Measurements from ENCODE around the gene MRPL12. TPM values are rescaled to one million over a fixed set of nuclear protein-coding genes. Genes with fewer than 3 reads are reported as not detected.
A peak's percentile ranks its signal among the peaks of the same experiment; 100 is the strongest.

MRPL12 gene
- polyA plus RNA-seq, 3 donors: 21.2 to 57.0 (median 38.3) TPM

- peaks cover 22 to 40% of the 10 kb centered on the region in 2 donors for H3K36me3 Mint-ChIP-seq
- no peaks in the 10 kb centered on the region for H3K9me3 Mint-ChIP-seq
- H3K4me3 Mint-ChIP-seq: no peak overlapping the region
- peaks cover 16 to 26% of the 10 kb centered on the region in 2 donors for H3K36me3 ChIP-seq (replicated peaks in 1 of 2; ENCODE audit: control insufficient read depth in 1 of 2, insufficient read depth in 2 of 2, low read length in 2 of 2)
- H3K27me3 ChIP-seq (ENCODE audit: control insufficient read depth in 2 of 2, insufficient read depth in 2 of 2, low read length in 2 of 2): peaks cover 0 to 8% of the 10 kb centered on the region in 2 donors
- intact Hi-C loops (cut with micrococcal nuclease): no loop called here
- H3K9ac ChIP-seq (ENCODE audit: insufficient read depth, low read length, poor library complexity, severe bottlenecking): no peak overlapping the region
- H3K79me2 ChIP-seq (ENCODE audit: insufficient read depth, low read length): peaks cover 17% of the 10 kb centered on the region
- no peak overlapping the region for H3K27ac Mint-ChIP-seq
- no peak overlapping the region for H2AFZ ChIP-seq (ENCODE audit: insufficient read depth, low read depth, low read length, poor library complexity, severe bottlenecking)
- H3K4me1 Mint-ChIP-seq: peaks cover 38% of the 10 kb centered on the region
- no peak overlapping the region for H3K4me2 ChIP-seq (replicated peaks; ENCODE audit: extremely low read depth, low read length, poor library complexity, severe bottlenecking)
- H3K27me3 Mint-ChIP-seq (ENCODE audit: low read depth in 3 of 3): peaks cover 0 to 18% (median 13%) of the 10 kb centered on the region in 3 donors
- no peaks in the 10 kb centered on the region for H4K20me1 ChIP-seq (ENCODE audit: insufficient read depth, low read length)
- DNase-seq: no peak
- H3K4me3 ChIP-seq (replicated peaks in 1 of 3; ENCODE audit: low read depth in 2 of 3, low read length in 3 of 3): no peak overlapping the region
- no peaks in the 10 kb centered on the region for H3K9me3 ChIP-seq (replicated peaks in 1 of 2; ENCODE audit: control insufficient read depth in 1 of 2, insufficient read depth in 1 of 2, low read length in 2 of 2)
- TF ChIP-seq, protein P1, sequence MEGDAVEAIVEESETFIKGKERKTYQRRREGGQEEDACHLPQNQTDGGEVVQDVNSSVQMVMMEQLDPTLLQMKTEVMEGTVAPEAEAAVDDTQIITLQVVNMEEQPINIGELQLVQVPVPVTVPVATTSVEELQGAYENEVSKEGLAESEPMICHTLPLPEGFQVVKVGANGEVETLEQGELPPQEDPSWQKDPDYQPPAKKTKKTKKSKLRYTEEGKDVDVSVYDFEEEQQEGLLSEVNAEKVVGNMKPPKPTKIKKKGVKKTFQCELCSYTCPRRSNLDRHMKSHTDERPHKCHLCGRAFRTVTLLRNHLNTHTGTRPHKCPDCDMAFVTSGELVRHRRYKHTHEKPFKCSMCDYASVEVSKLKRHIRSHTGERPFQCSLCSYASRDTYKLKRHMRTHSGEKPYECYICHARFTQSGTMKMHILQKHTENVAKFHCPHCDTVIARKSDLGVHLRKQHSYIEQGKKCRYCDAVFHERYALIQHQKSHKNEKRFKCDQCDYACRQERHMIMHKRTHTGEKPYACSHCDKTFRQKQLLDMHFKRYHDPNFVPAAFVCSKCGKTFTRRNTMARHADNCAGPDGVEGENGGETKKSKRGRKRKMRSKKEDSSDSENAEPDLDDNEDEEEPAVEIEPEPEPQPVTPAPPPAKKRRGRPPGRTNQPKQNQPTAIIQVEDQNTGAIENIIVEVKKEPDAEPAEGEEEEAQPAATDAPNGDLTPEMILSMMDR (IDR thresholded peaks at IDR 0.05): no peak
- H3K27ac ChIP-seq (ENCODE audit: low read depth in 1 of 2, low read length in 2 of 2): no peak overlapping the region
- WGBS (ENCODE audit: insufficient coverage): 98% methylated on average over 17 of the region's 17 CpGs
- peaks cover 32 to 48% of the 10 kb centered on the region in 2 donors for H3K4me1 ChIP-seq (ENCODE audit: control insufficient read depth in 1 of 2, insufficient read depth in 2 of 2, low read length in 2 of 2)
Observed at GRCh38 chr17:81708739-81709185, 5.6 kb downstream of the MRPL12 start.

DNA sequence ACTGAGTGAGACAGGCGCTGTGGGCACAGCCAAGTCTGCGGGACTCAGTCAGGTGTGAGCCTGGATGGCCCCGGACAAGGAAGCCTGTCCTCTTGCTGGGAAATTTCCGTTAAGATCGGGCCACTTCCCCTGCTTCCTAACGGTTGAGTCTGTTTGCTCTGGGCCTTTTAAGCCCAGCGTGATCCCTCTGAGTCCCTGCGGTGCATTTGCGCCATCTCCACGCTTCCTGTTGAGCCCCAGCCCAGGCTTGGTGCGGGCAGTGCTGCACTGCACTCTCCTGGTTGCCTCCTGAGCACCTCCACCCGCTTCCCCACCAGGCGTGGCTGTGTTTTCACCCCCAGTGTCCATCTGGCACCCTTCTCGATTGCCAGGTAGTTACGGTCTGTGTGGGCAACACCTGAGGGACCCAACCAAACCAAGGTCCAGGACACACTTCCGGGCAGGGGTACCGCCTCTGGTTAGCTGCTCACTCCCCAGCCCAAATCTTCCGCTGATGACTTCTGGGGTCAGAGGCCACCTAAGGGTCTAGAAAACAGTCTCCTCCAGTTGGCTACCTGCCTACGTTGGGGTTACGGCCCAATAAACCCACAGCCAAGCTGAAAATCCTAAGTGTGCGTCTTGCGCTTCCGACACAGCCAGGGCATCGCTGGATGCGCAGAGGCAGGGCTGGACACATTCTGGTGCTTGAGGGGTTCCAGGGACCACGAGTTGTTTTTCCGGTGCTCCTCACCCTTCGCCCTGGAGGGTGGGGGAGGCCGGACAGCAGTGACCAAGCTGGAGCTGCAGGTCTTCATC lies 7.5 kb downstream of the MRPL12 start:
- Histone ChIP-seq H3K4me3 (replicated peaks in 1 of 3; ENCODE audit: low read depth in 2 of 3, low read length in 3 of 3) (peak overlapping the region in 2 of 3 experiments; percentile 17 to 78), H4K20me1 (ENCODE audit: insufficient read depth, low read length) (no peaks in the 10 kb centered on the region), H3K36me3 (replicated peaks in 1 of 2; ENCODE audit: control insufficient read depth in 1 of 2, insufficient read depth in 2 of 2, low read length in 2 of 2) (peaks cover 11 to 22% of the 10 kb centered on the region in 2 donors), H3K9me3 (replicated peaks in 1 of 2; ENCODE audit: control insufficient read depth in 1 of 2, insufficient read depth in 1 of 2, low read length in 2 of 2) (no peaks in the 10 kb centered on the region), H2AFZ (ENCODE audit: insufficient read depth, low read depth, low read length, poor library complexity, severe bottlenecking) (peak overlapping the region; percentile 76), H3K4me2 (replicated peaks; ENCODE audit: extremely low read depth, low read length, poor library complexity, severe bottlenecking) (peak overlapping the region; percentile 84), H3K9ac (ENCODE audit: insufficient read depth, low read length, poor library complexity, severe bottlenecking) (no peak overlapping the region), H3K79me2 (ENCODE audit: insufficient read depth, low read length) (peaks cover 4% of the 10 kb centered on the region), H3K4me1 (ENCODE audit: control insufficient read depth in 1 of 2, insufficient read depth in 2 of 2, low read length in 2 of 2) (peaks cover 26 to 42% of the 10 kb centered on the region in 2 donors), H3K27ac (ENCODE audit: low read depth in 1 of 2, low read length in 2 of 2) (peak overlapping the region in 1 of 2 donors; percentile 9), H3K27me3 (ENCODE audit: control insufficient read depth in 2 of 2, insufficient read depth in 2 of 2, low read length in 2 of 2) (peaks cover 0 to 8% of the 10 kb centered on the region in 2 donors)
- Mint-ChIP-seq H3K9me3 (no peaks in the 10 kb centered on the region), H3K27me3 (ENCODE audit: low read depth in 3 of 3) (peaks cover 0 to 21% (median 13%) of the 10 kb centered on the region in 3 donors), H3K4me3 (peak overlapping the region; percentile 80 to 84), H3K36me3 (peaks cover 15 to 26% of the 10 kb centered on the region in 2 donors), H3K4me1 (peaks cover 29% of the 10 kb centered on the region), H3K27ac (peak overlapping the region in 5 of 7 donors; percentile 47 to 81 (median 67))
- TF ChIP-seq, protein P1 (IDR thresholded peaks at IDR 0.05): no peak
- peak; percentile 38 to 55 (median 53) for DNase-seq
- 16% methylated on average over 28 of the region's 29 CpGs for WGBS (ENCODE audit: insufficient coverage)
- intact Hi-C loops (cut with micrococcal nuclease): loop anchor here in 1 of 2 donors (5.0 kb wide), 2 partner anchors 43 to 327 kb away; partner anchors contain the start of genes CCDC137, DCXR and OXLD1

All from CD14-positive monocyte (primary cell).